ENCODE results near the gene GDPGP1. TPM values are rescaled to one million over a fixed set of nuclear protein-coding genes. Genes with fewer than 3 reads are reported as not detected.
"Not testable (repeated sequence)": the region's sequence is repeated elsewhere in the genome, so short reads cannot be mapped to it uniquely, and the experiment has no call there.

GDPGP1 gene
- polyA plus RNA-seq, 4 donors = 4.9 to 8.6 (median 6.6) TPM

DNA sequence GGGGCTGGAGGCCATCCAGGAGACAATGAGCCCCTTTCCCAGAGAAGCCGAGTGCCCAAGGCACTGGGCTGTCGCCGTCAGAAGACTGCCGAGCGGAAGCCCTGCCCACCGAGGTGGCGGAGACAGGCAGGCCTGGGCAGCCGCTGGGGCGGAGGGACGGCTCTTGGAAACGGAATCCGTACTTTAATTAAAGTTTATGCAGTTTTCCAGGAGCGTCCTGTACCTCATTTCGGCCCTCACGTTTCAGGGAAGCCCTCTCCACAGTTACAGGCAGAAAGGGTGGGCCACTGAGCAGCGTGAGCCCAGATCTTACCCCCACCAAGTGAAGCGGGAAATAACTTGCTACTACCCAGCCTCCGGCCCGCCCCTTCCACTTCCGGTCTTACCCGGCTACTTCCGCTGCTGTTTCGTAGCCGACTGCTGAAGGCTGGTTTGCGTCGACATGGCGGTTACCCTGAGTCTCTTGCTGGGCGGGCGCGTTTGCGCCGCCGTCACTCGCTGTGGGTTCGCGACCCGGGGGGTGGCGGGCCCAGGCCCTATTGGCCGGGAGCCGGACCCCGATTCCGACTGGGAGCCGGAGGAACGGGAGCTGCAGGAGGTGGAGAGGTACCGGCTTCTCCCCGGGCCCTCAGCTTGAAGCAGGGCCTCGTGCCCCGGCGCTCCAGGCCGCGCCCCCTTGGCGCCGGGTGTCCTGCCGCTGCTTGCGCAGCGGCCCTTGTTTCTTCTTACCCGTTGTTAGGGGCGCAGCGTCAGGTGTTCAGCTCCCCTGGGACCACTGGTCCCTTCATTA lies 31.5 kb downstream of the GDPGP1 start, which contains the start of gene NGRN:
TSS of gene NGRN (plus strand) at position 402 of the 790 bp plus-strand sequence. CDS start at position 443, 41 bp downstream.
- FAIRE-seq = no peak
- WGBS, 3 donors = 0 to 1% (median 0%) methylated on average over 54 to 59 of the region's 59 CpGs

DNA sequence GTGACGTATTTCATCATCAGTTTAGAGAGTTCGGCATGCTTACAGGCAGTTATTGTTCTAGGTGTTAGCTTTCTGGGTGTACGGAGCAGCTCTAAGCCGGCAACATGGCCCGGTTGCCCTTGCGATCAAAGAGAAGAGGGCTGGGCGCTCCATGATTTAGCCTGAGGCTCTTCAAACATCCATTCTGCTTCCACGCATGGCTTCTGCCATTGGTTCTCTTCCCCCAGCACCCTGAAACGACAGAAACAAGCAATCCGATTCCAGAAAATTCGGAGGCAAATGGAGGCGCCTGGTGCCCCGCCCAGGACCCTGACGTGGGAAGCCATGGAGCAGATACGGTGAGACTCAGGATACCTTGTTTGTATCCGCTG lies 32.0 kb downstream of the GDPGP1 start:
- Histone ChIP-seq H3K36me3 (ENCODE audit: control insufficient read depth in 3 of 3, insufficient read depth in 2 of 3, low read depth in 1 of 3, low read length in 3 of 3) (peaks cover 0 to 23% (median 7%) of the 10 kb centered on the region in 3 donors), H3K4me3 (ENCODE audit: low read depth in 1 of 3, low read length in 3 of 3) (peak overlapping the region; percentile 63 to 89 (median 78)), H3K9me3 (ENCODE audit: control insufficient read depth in 2 of 2, insufficient read depth in 1 of 2, low read depth in 1 of 2, low read length in 1 of 2) (no peaks in the 10 kb centered on the region), H3K27ac (ENCODE audit: low read depth in 1 of 3, low read length in 2 of 3) (peak overlapping the region; percentile 93 to 99 (median 95)), H3K27me3 (ENCODE audit: control insufficient read depth in 3 of 3, insufficient read depth in 3 of 3, low read length in 3 of 3) (no peaks in the 10 kb centered on the region), H3K4me1 (ENCODE audit: control insufficient read depth in 3 of 3, insufficient read depth in 2 of 3, low read depth in 1 of 3, low read length in 2 of 3) (peaks cover 4 to 29% (median 13%) of the 10 kb centered on the region in 3 donors)
- WGBS, 3 donors = 0% methylated on average over 16 of the region's 16 CpGs
- no peak for FAIRE-seq
- DNase-seq = peak in 1 of 2 donors; percentile 44

More for the DNA sequence above, 31.5 kb downstream of the GDPGP1 start, which contains the start of gene NGRN:
- Histone ChIP-seq H3K27ac (ENCODE audit: low read depth in 1 of 3, low read length in 2 of 3) (peak within 1 kb of the TSS; percentile 93 to 99 (median 95)), H3K27me3 (ENCODE audit: control insufficient read depth in 3 of 3, insufficient read depth in 3 of 3, low read length in 3 of 3) (no peaks in the 10 kb centered on the region), H3K4me1 (ENCODE audit: control insufficient read depth in 3 of 3, insufficient read depth in 2 of 3, low read depth in 1 of 3, low read length in 2 of 3) (peaks cover 4 to 29% (median 13%) of the 10 kb centered on the region in 3 donors), H3K9me3 (ENCODE audit: control insufficient read depth in 2 of 2, insufficient read depth in 1 of 2, low read depth in 1 of 2, low read length in 1 of 2) (no peaks in the 10 kb centered on the region), H3K4me3 (ENCODE audit: low read depth in 1 of 3, low read length in 3 of 3) (peak within 1 kb of the TSS; percentile 63 to 89 (median 78)), H3K36me3 (ENCODE audit: control insufficient read depth in 3 of 3, insufficient read depth in 2 of 3, low read depth in 1 of 3, low read length in 3 of 3) (peaks cover 0 to 19% (median 5%) of the 10 kb centered on the region in 3 donors)
- peak; percentile 92 to 98 for DNase-seq

DNA sequence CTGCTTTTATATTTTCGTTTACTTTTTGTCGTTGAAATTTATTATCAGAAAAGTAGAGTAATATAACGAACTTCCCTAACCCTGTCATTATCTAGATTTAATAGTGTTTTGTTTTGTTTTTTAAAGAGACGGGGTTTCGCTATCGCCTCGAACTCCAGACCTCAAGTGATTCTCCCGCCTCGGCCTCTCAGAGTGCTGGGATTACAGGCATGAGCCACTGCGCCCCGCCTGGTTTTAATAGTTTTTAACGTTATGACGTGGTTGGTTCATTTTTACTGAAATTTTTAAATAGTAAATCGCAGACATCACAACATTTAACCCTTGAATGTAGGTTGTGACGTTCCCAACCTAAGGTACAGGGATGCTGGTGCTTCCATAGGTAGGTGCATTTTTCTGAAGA lies 32.5 kb downstream of the GDPGP1 start:
- WGBS, 3 donors = 2 to 8% (median 2%) methylated on average over 15 of the region's 15 CpGs

DNA sequence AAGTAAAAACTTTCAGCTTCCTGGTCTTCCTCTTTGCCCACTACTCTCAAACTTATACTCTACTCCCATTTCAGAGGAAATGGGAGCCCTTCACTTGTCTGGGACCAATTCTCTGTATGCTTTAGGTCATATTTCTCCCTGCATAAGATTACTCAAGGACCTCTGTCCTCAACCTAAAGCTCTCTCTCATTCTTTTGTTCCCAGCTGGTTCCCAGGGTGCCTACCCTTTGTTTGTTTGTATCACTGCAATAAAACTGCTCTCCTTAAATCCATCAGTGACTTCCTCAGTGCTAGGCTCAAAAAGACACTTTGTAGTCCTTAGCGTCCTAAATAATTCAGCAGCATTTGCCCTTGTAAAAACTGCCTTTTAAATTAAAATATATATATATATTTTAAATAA lies 34.4 kb downstream of the GDPGP1 start:
- Histone ChIP-seq H3K27me3 (ENCODE audit: control insufficient read depth in 3 of 3, insufficient read depth in 3 of 3, low read length in 3 of 3) (no peaks in the 10 kb centered on the region), H3K27ac (ENCODE audit: low read depth in 1 of 3, low read length in 2 of 3) (peak overlapping the region in 1 of 3 donors; percentile 17), H3K36me3 (ENCODE audit: control insufficient read depth in 3 of 3, insufficient read depth in 2 of 3, low read depth in 1 of 3, low read length in 3 of 3) (peaks cover 3 to 34% (median 19%) of the 10 kb centered on the region in 3 donors), H3K4me3 (ENCODE audit: low read depth in 1 of 3, low read length in 3 of 3) (no peak overlapping the region), H3K4me1 (ENCODE audit: control insufficient read depth in 3 of 3, insufficient read depth in 2 of 3, low read depth in 1 of 3, low read length in 2 of 3) (peaks cover 4 to 29% (median 13%) of the 10 kb centered on the region in 3 donors), H3K9me3 (ENCODE audit: control insufficient read depth in 2 of 2, insufficient read depth in 1 of 2, low read depth in 1 of 2, low read length in 1 of 2) (no peaks in the 10 kb centered on the region)
- FAIRE-seq = no peak
- 8 to 46% (median 33%) methylated on average over 1 of the region's 1 CpG for WGBS, 3 donors
- peak; percentile 33 to 53 for DNase-seq

More for the DNA sequence above, 32.5 kb downstream of the GDPGP1 start:
- Histone ChIP-seq H3K4me3 (ENCODE audit: low read depth in 1 of 3, low read length in 3 of 3) (peak overlapping the region; percentile 27 to 89 (median 63)), H3K27ac (ENCODE audit: low read depth in 1 of 3, low read length in 2 of 3) (peak overlapping the region; percentile 93 to 99 (median 95)), H3K36me3 (ENCODE audit: control insufficient read depth in 3 of 3, insufficient read depth in 2 of 3, low read depth in 1 of 3, low read length in 3 of 3) (peaks cover 0 to 28% (median 8%) of the 10 kb centered on the region in 3 donors), H3K4me1 (ENCODE audit: control insufficient read depth in 3 of 3, insufficient read depth in 2 of 3, low read depth in 1 of 3, low read length in 2 of 3) (peaks cover 4 to 29% (median 13%) of the 10 kb centered on the region in 3 donors), H3K27me3 (ENCODE audit: control insufficient read depth in 3 of 3, insufficient read depth in 3 of 3, low read length in 3 of 3) (no peaks in the 10 kb centered on the region), H3K9me3 (ENCODE audit: control insufficient read depth in 2 of 2, insufficient read depth in 1 of 2, low read depth in 1 of 2, low read length in 1 of 2) (no peaks in the 10 kb centered on the region)
- DNase-seq = peak; percentile 31 to 38
- FAIRE-seq = no peak

DNA sequence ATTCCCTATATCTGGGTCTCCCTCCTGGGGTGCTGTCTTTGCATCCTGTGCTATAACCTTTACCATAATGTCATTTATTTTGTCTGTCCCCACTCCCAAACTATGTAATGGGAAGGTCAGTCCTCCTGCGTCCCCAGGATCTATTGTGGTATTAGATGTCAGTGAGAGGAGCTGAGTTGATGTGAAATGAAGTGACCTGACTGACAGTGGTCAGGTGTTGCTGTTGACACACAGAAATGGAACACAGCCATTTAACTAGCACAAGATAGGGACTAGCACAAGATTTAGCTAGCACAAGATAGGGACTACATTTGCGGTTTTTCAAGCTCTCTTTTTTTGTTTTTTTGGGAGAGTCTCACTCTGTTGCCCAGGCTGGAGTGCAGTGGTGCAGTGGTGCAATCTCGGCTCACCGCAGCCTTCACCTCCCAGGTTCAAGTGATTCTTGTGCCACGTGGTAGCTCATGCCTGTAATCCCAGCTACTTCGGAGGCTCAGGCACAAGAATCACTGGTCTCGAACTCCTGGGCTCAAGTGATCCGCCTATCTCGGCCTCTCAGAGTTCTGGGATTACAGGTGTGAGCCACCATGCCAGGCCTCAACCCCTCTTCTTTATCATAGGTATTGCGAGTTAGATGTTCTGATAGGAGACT lies 36.6 kb downstream of the GDPGP1 start:
- H3K4me1 ChIP-seq (ENCODE audit: control insufficient read depth in 3 of 3, insufficient read depth in 2 of 3, low read depth in 1 of 3, low read length in 2 of 3) = peaks cover 4 to 17% (median 13%) of the 10 kb centered on the region in 3 donors
- no peaks in the 10 kb centered on the region for H3K9me3 ChIP-seq (ENCODE audit: control insufficient read depth in 2 of 2, insufficient read depth in 1 of 2, low read depth in 1 of 2, low read length in 1 of 2)
- no peaks in the 10 kb centered on the region for H3K27me3 ChIP-seq (ENCODE audit: control insufficient read depth in 3 of 3, insufficient read depth in 3 of 3, low read length in 3 of 3)
- H3K27ac ChIP-seq (ENCODE audit: low read depth in 1 of 3, low read length in 2 of 3) = no peak overlapping the region
- no peak overlapping the region for H3K4me3 ChIP-seq (ENCODE audit: low read depth in 1 of 3, low read length in 3 of 3)
- peaks cover 3 to 52% (median 25%) of the 10 kb centered on the region in 3 donors for H3K36me3 ChIP-seq (ENCODE audit: control insufficient read depth in 3 of 3, insufficient read depth in 2 of 3, low read depth in 1 of 3, low read length in 3 of 3)
- DNase-seq = no peak
- FAIRE-seq = no peak
- WGBS, 3 donors = 81 to 91% (median 83%) methylated on average over 10 of the region's 10 CpGs

DNA sequence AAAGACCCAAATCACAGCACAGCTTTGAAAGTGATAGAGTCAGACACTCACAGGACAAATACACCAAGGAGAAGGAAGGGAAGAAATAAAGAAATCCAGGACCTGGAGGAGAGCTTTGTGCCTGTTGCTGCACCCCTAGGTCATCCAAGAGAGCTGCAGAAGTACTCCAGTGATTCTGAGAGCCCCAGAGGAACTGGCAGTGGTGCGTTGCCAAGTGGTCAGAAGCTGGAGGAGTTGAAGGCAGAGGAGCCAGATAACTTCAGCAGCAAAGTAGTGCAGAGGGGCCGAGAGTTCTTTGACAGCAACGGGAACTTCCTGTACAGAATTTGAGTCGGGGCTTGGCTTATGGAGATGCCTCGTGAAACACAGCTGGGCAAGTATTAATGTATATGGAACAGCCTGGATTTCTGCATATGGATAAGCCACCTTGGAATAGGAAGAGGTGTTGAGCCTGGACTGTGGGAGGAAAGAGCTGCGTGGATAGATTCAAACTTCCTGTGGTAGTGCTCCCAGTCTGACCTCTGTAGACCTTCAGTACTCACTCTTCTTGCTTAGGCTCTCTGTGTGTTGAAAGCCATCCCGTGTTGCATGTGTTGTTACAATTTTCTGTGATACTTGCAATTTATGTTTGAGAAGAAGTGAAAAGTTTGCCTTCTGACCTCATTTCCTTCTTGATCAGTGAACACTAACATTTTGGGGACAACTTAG lies 37.6 kb downstream of the GDPGP1 start:
- peaks cover 4 to 17% (median 13%) of the 10 kb centered on the region in 3 donors for H3K4me1 ChIP-seq (ENCODE audit: control insufficient read depth in 3 of 3, insufficient read depth in 2 of 3, low read depth in 1 of 3, low read length in 2 of 3)
- H3K4me3 ChIP-seq (ENCODE audit: low read depth in 1 of 3, low read length in 3 of 3) = no peak overlapping the region
- peaks cover 3 to 54% (median 25%) of the 10 kb centered on the region in 3 donors for H3K36me3 ChIP-seq (ENCODE audit: control insufficient read depth in 3 of 3, insufficient read depth in 2 of 3, low read depth in 1 of 3, low read length in 3 of 3)
- H3K9me3 ChIP-seq (ENCODE audit: control insufficient read depth in 2 of 2, insufficient read depth in 1 of 2, low read depth in 1 of 2, low read length in 1 of 2) = no peaks in the 10 kb centered on the region
- no peak overlapping the region for H3K27ac ChIP-seq (ENCODE audit: low read depth in 1 of 3, low read length in 2 of 3)
- no peaks in the 10 kb centered on the region for H3K27me3 ChIP-seq (ENCODE audit: control insufficient read depth in 3 of 3, insufficient read depth in 3 of 3, low read length in 3 of 3)
- FAIRE-seq (no peak), DNase-seq (no peak)
- 71 to 77% (median 76%) methylated on average over 7 of the region's 7 CpGs for WGBS, 3 donors

DNA sequence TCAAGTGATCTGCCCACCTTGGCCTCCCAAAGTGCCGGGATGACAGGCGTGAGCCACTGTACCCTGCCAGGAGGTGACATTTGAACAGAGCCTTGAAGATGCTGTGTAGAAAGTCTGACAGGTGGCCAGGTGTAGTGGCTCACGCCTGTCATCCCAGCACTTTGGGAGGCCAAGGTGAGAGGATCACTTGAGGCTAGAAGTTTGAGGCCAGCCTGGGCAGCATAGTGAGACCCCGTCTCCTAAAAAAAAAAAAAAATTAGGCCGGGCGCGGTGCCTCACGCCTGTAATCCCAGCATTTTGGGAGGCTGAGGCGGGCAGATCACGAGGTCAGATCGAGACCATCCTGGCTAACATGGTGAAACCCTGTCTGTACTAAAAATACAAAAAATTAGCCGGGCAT lies 44.5 kb downstream of the GDPGP1 start:
- WGBS, 3 donors = 95 to 98% (median 98%) methylated on average over 12 of the region's 12 CpGs
- not testable (repeated sequence) for FAIRE-seq; H3K27me3 ChIP-seq (ENCODE audit: control insufficient read depth in 3 of 3, insufficient read depth in 3 of 3, low read length in 3 of 3); H3K4me1 ChIP-seq (ENCODE audit: control insufficient read depth in 3 of 3, insufficient read depth in 2 of 3, low read depth in 1 of 3, low read length in 2 of 3); H3K9me3 ChIP-seq (ENCODE audit: control insufficient read depth in 2 of 2, insufficient read depth in 1 of 2, low read depth in 1 of 2, low read length in 1 of 2); H3K4me3 ChIP-seq (ENCODE audit: low read depth in 1 of 3, low read length in 3 of 3); DNase-seq; H3K27ac ChIP-seq (ENCODE audit: low read depth in 1 of 3, low read length in 2 of 3)
- H3K36me3 ChIP-seq (ENCODE audit: control insufficient read depth in 3 of 3, insufficient read depth in 2 of 3, low read depth in 1 of 3, low read length in 3 of 3) = peaks cover 0 to 20% (median 6%) of the 10 kb centered on the region in 3 donors

DNA sequence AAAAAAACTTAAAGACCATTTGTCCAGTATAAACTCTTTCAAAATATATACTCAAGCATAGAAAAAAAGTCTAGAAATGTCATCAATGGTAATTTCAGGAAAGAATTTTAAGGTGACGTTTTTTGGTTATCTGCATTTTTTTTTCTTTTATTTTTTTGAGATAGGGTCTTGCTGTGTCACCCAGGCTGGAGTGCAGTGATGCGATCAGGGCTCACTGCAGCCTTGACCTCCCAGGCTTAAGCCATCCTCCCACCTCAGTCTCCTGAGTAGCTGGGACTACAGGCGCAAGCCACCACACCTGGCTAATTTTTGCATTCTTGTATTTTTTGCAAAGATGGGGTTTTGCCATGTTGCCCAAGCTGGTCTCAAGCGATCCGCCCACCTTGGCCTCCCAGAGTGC lies 46.7 kb downstream of the GDPGP1 start:
- H3K27me3 ChIP-seq (ENCODE audit: control insufficient read depth in 3 of 3, insufficient read depth in 3 of 3, low read length in 3 of 3); H3K9me3 ChIP-seq (ENCODE audit: control insufficient read depth in 2 of 2, insufficient read depth in 1 of 2, low read depth in 1 of 2, low read length in 1 of 2); H3K36me3 ChIP-seq (ENCODE audit: control insufficient read depth in 3 of 3, insufficient read depth in 2 of 3, low read depth in 1 of 3, low read length in 3 of 3); H3K4me1 ChIP-seq (ENCODE audit: control insufficient read depth in 3 of 3, insufficient read depth in 2 of 3, low read depth in 1 of 3, low read length in 2 of 3); H3K4me3 ChIP-seq (ENCODE audit: low read depth in 1 of 3, low read length in 3 of 3); FAIRE-seq; H3K27ac ChIP-seq (ENCODE audit: low read depth in 1 of 3, low read length in 2 of 3); DNase-seq: not testable (repeated sequence)
- WGBS, 3 donors = 90 to 92% (median 92%) methylated on average over 5 of the region's 5 CpGs

All from small intestine (tissue), 7 donors.